Breast epithelium (tissue), 4 donors: ENCODE data around the gene SLC44A1. TPM values are rescaled to one million over a fixed set of nuclear protein-coding genes. Genes with fewer than 3 reads are reported as not detected.

Source experiments
- DNase-seq, 2 donors: peaks; one replicate each; pipeline ENCODE4 v3.0.0-alpha.2; 2019; ENCODE audit warnings: low spot score in 2 of 2
- H3K27ac ChIP-seq, 2 donors: fragments of 200-600 bp; sonication (generic) in 1 of 2; one replicate each; pipeline ENCODE4 v1.5.1; 2016 to 2019; ENCODE audit warnings: mild to moderate bottlenecking in 1 of 2
- H3K27me3 ChIP-seq, 2 donors: fragments of 200-600 bp; sonication (generic) in 1 of 2; one replicate each; pipeline versions ENCODE4 v1.5.1 to v1.6.0; 2017 to 2019; ENCODE audit warnings: control low read depth in 1 of 2, mild to moderate bottlenecking in 1 of 2
- H3K36me3 ChIP-seq: fragments of 200-600 bp; one replicate; pipeline ENCODE4 v1.5.1; 2019
- H3K4me1 ChIP-seq, 2 donors: fragments of 200-600 bp; sonication (generic); one replicate each; pipeline ENCODE4 v1.5.1; 2016 to 2019; ENCODE audit warnings: control low read depth in 1 of 2
- H3K4me3 ChIP-seq, 3 donors: fragments of 200-600 bp; sonication (generic); 1 replicate in 2 of 3; 2 replicates in 1 of 3; pipeline ENCODE4 v1.5.1; 2016 to 2019; ENCODE audit warnings: mild to moderate bottlenecking in 3 of 3, moderate library complexity in 2 of 3
- H3K9me3 ChIP-seq, 2 donors: fragments of 200-600 bp; sonication (generic) in 1 of 2; one replicate each; pipeline ENCODE4 v1.5.1; 2016 to 2019; ENCODE audit warnings: control low read depth in 1 of 2
- CTCF ChIP-seq, 3 donors: fragments of 450-650 bp; IDR thresholded peaks; one replicate each; pipeline ENCODE4 v1.5.1; 2016 to 2017; ENCODE audit warnings: antibody characterized with exemption in 3 of 3, mild to moderate bottlenecking in 3 of 3, moderate library complexity in 3 of 3
- POLR2A ChIP-seq: fragments of 450-650 bp; IDR thresholded peaks from one replicate; pipeline ENCODE4 v1.6.1; 2016; ENCODE audit warnings: antibody characterized with exemption, mild to moderate bottlenecking, moderate library complexity
- POLR2AphosphoS5 ChIP-seq, 3 donors: sonication (generic); formaldehyde crosslinking; IDR thresholded peaks; one replicate each; pipeline ENCODE4 v1.6.1; 2017; ENCODE audit warnings: antibody characterized with exemption in 3 of 3
- intact Hi-C: fragments of 100-400 bp; cut with DNase I; formaldehyde crosslinking; loops from one replicate; pipeline ENCODE4 v1.15.1; 2023; ENCODE audit warnings: low total_unique reads
- total RNA-seq, 3 donors: library from RNA; depleted of rRNA; stranded (reverse); fragments of >200 nt; gene quantifications; one replicate each; pipeline ENCODE4 v1.1.0, GENCODE V29; 2016

The SLC44A1 gene
- total RNA-seq, 3 donors from 2014 or later, result 53.7 to 62.6 (median 61.1) TPM

DNA sequence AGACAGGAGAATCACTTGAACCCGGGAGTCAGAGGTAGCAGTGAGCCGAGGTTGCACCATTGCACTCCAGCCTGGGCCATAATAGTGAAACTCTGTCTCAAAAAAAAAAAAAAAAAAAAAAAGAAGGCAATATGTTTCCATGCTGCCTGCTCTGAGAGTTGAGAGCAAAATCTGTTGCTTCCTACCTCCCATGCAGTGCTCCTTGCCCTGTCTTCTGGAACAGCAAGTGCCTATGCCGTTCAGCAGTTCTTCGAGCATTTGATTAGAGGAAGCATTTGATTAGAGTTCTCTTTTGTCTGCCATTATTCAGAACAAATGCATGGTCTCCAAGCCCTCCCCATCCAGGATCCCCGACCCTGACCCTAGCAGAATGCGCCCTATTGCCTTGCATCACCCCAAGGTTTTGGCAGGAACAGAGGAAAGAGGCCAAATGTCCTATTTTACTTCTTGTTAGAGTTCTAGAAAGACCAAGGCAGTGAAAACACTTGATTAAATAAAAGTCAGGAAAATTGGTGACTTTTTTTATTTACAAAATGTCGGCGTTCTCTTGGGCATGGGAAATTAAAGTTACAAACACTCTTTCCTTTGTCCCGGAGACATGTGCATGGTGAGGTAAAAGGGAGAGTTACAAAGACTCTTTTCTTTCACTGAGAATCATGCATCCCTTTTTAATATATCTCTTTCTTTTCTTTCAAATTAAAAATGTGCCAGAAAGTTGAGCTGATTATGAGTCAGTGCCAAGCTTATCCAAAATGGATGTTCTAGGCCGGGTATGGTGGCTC is 175.6 kb downstream of the SLC44A1 start:
- no peak overlapping the region for H3K4me3 ChIP-seq
- no peaks in the 10 kb centered on the region for H3K27me3 ChIP-seq
- intact Hi-C loops, result loop anchor here (10.0 kb wide), 1 partner anchor 495 kb away; the partner anchor contains the start of gene ABCA1
- no peak for DNase-seq
- H3K4me1 ChIP-seq, result no peaks in the 10 kb centered on the region
- TF ChIP-seq POLR2A (no peak), POLR2AphosphoS5 (IDR thresholded peaks at IDR 0.05) (no peak), CTCF (IDR thresholded peaks at IDR 0.05) (no peak)
- no peaks in the 10 kb centered on the region for H3K9me3 ChIP-seq
- no peaks in the 10 kb centered on the region for H3K36me3 ChIP-seq
- H3K27ac ChIP-seq, result no peak overlapping the region

DNA sequence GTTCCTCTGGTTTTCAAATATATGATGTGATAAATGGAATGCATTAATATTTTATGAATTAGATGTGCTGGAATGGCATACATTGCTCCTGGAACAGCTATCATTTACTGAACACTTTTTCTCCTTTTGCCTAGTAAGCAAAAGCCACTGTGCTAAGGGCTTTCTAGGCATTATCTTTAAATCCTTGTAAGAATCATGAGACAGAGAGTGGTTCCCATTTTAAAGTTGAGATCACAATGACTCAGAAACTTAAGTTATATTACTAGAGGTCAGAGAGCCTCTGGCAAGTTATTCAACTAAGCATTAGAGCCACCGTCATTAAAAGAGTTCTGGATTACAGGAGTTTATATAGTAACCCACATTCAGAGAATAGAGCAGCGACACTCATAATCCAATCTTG is 176.7 kb downstream of the SLC44A1 start:
- Histone ChIP-seq H3K9me3 (no peaks in the 10 kb centered on the region), H3K27ac (no peak overlapping the region), H3K4me3 (no peak overlapping the region), H3K36me3 (no peaks in the 10 kb centered on the region), H3K4me1 (no peaks in the 10 kb centered on the region), H3K27me3 (no peaks in the 10 kb centered on the region)
- intact Hi-C loops, result no loop called here
- TF ChIP-seq CTCF (IDR thresholded peaks at IDR 0.05) (no peak), POLR2AphosphoS5 (IDR thresholded peaks at IDR 0.05) (no peak), POLR2A (no peak)
- no peak for DNase-seq

DNA sequence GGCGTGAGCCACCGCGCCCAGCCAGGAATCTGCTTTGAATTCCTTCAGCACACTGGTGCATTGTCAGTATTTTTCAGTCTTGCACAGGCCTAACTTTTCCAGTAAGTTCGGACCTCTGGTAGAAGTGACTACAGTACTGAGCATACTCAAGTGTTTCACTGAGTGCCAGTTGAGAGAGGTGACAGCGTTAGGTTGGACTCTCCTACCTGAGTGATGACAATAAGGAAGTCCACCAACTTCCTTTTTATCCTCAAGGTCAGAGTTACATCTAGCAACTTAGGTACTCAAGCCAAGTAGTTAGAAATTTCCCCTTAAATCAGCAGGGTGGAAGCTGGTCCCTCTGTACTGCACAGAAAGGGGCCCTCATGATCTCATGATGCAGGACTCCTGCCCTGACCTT is 177.4 kb downstream of the SLC44A1 start:
- no peaks in the 10 kb centered on the region for H3K4me1 ChIP-seq
- intact Hi-C loops, result no loop called here
- H3K36me3 ChIP-seq, result no peaks in the 10 kb centered on the region
- H3K4me3 ChIP-seq, result no peak overlapping the region
- H3K27ac ChIP-seq, result no peak overlapping the region
- H3K27me3 ChIP-seq, result no peaks in the 10 kb centered on the region
- DNase-seq, result no peak
- H3K9me3 ChIP-seq, result no peaks in the 10 kb centered on the region
- TF ChIP-seq POLR2A (no peak), CTCF (IDR thresholded peaks at IDR 0.05) (no peak), POLR2AphosphoS5 (IDR thresholded peaks at IDR 0.05) (no peak)

DNA sequence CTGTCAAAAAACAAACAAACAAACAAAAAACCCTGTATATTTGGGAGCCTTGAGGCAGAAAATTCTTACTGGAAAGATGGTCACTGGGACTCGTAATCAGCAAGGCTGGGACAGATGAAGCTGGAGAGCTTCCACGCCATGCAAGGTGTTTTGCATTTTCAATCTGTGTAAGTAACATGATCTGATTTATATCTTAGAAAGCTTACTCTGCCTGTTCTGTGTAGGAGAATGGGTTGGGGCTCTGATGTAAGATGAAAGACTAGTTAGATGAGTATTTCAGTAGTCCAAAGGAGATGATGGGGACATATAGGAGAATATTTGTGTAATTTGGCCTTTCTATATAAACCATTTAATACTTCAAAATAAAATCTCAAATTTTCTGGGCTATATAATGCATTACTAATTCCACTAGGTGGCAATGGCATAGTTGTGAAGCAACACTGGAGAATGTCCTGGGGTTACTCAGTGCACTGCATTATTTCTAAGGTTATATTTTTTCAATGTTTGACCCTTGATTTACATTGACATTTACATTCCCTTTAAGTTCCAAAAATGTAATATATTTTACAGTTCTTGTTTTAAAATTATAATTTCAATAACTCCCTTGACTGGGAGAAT is 181.5 kb downstream of the SLC44A1 start:
- peak in 1 of 3 donors; percentile 15 for TF ChIP-seq CTCF (IDR thresholded peaks at IDR 0.05)
- no peak for TF ChIP-seq POLR2A
- no peak for TF ChIP-seq POLR2AphosphoS5 (IDR thresholded peaks at IDR 0.05)
- no peaks in the 10 kb centered on the region for H3K9me3 ChIP-seq
- intact Hi-C loops, result no loop called here
- H3K4me3 ChIP-seq, result no peak overlapping the region
- H3K27ac ChIP-seq, result no peak overlapping the region
- no peak for DNase-seq
- no peaks in the 10 kb centered on the region for H3K36me3 ChIP-seq
- H3K4me1 ChIP-seq, result no peaks in the 10 kb centered on the region
- no peaks in the 10 kb centered on the region for H3K27me3 ChIP-seq

GRCh38 chr9:105426657-105427056 is 182.2 kb downstream of the SLC44A1 start:
- no peak overlapping the region for H3K4me3 ChIP-seq
- no peak overlapping the region for H3K27ac ChIP-seq
- TF ChIP-seq POLR2A (no peak), CTCF (IDR thresholded peaks at IDR 0.05) (no peak), POLR2AphosphoS5 (IDR thresholded peaks at IDR 0.05) (no peak)
- no peaks in the 10 kb centered on the region for H3K27me3 ChIP-seq
- no peak for DNase-seq
- no peaks in the 10 kb centered on the region for H3K36me3 ChIP-seq
- H3K9me3 ChIP-seq, result no peaks in the 10 kb centered on the region
- H3K4me1 ChIP-seq, result no peaks in the 10 kb centered on the region
- intact Hi-C loops, result no loop called here
